Transverse colon (tissue), 3 donors: ENCODE results near the gene NCKIPSD.

ENCODE experiments used
- CTCF ChIP-seq, 5 experiments: fragments of 200-600 bp in 3 of 5; fragments of 450-650 bp in 2 of 5; sonication (generic) in 3 of 5; IDR thresholded peaks; 1 replicate in 2 of 5; 2 replicates in 3 of 5; pipeline ENCODE4 v1.5.1; 2016 to 2017; ENCODE audit warnings: antibody characterized with exemption in 5 of 5, inconsistent platforms in 3 of 5, mild to moderate bottlenecking in 2 of 5, moderate library complexity in 1 of 5
- POLR2A ChIP-seq: fragments of 450-650 bp; IDR thresholded peaks from one replicate; pipeline ENCODE4 v1.6.1; 2016; ENCODE audit warnings: antibody characterized with exemption, mild to moderate bottlenecking, moderate library complexity

GRCh38 chr3:48709051-48709461 lies 23.3 kb upstream of the NCKIPSD start:
- TF ChIP-seq CTCF (IDR thresholded peaks at IDR 0.05) (no peak), POLR2A (no peak)
